Measurements from ENCODE around the gene WFDC9.

DNA sequence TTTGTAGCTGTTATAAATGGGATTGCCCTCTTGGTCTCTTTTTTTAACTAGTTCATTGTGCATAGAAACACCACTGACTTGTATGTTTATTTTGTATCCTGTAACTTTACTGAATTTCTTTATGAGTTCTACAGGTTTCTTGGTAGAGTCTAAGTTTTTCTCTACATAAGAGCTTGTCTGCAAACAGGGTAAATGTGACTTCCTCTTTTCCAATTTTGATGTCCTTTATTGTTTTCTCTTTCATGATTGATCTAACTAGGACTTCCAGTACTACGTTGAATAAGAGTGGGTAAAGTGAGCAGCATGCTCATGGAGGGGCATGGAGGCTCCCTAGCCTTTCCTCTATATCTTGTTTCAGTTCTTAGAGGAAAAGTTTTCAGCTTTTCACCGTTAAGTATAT is 4.5 kb downstream of the WFDC9 start:
- TF ChIP-seq ZNF274 (IDR thresholded peaks at IDR 0.05; ENCODE audit: low read depth, low read length): no peak
- TF ChIP-seq YY1 (IDR thresholded peaks at IDR 0.05; ENCODE audit: insufficient read depth, insufficient read length): no peak

Measured in NT2/D1 (cell line).